ENCODE measurements around the gene PCOLCE2.

Gene PCOLCE2, protein sequence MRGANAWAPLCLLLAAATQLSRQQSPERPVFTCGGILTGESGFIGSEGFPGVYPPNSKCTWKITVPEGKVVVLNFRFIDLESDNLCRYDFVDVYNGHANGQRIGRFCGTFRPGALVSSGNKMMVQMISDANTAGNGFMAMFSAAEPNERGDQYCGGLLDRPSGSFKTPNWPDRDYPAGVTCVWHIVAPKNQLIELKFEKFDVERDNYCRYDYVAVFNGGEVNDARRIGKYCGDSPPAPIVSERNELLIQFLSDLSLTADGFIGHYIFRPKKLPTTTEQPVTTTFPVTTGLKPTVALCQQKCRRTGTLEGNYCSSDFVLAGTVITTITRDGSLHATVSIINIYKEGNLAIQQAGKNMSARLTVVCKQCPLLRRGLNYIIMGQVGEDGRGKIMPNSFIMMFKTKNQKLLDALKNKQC

DNA sequence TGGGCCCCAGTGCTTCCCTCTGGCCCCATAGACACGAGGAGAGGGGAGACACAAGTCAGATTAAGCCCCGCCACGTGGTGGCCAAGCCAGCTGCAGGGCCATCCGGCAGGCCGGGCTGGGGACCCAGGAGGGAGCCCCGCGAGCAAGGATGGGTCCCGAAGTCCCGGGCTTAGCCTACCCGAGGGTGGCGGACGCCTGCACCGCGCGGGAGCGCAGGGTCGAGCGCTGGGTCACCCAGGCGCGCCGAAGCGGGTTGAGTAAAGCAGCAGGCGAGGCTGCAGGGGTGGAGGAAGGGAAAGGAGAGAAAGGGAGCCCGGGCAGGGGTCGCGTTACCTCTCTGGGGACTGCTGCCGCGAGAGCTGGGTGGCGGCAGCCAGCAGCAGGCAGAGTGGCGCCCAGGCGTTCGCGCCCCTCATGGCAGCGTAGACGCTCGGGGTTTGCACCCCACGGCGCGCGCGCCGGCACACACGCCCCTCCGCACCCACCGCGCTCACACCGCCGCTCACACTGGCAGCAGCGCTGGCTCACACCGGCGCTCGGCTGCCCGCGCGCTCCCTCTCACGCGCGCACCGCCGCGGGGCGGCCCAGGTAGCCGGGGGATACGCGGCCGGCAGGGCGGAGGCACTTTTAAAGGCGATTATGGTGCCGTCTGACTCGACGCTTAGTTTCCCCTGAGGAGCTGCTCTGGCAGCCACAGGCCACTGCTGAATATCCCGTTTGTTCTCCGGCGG lies at the start of gene PCOLCE2:
Gene PCOLCE2, minus strand, starts transcription at position 603 of the 731 bp plus-strand sequence. Its CDS starts 187 bp downstream, at position 416.
- DNase-seq: no peak

DNA sequence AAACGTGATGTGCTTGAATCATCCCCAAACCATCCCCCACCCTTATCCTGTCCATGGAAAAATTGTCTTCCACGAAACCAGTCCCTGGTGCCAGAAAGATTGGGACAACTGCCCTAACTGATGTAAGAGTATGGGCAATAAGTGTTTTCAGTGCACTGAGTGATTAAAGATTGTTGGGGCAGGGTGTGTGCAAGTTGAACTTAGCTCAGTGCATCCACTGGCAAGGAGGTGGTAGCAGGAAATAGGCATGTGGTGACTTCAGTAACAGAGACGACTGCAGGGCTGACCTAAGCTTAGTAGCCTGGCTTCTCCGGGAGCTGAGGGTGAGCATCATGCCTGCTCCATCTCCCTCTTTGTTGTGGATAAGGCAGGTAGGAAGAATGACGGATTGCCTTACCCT lies 47.1 kb upstream of the PCOLCE2 start:
- no peak for DNase-seq

DNA sequence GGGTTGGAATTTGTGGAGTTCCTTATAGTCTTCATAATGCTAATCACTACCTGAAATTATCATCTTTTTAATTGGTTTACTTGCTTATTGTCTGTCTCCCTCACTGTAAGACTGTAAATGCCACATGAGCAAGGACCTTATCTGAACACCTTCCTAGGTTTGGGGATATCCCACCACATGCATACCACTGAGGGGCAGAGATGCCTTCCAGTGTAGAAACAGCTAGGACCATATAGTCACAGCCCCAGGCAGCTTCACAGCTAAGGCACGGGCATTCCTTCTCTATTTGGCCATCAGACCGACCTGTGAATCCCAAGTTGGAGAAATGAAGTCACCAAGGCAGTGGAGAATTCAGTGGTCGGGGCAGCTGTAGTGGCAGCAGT lies 46.0 kb upstream of the PCOLCE2 start:
- DNase-seq: no peak

DNA sequence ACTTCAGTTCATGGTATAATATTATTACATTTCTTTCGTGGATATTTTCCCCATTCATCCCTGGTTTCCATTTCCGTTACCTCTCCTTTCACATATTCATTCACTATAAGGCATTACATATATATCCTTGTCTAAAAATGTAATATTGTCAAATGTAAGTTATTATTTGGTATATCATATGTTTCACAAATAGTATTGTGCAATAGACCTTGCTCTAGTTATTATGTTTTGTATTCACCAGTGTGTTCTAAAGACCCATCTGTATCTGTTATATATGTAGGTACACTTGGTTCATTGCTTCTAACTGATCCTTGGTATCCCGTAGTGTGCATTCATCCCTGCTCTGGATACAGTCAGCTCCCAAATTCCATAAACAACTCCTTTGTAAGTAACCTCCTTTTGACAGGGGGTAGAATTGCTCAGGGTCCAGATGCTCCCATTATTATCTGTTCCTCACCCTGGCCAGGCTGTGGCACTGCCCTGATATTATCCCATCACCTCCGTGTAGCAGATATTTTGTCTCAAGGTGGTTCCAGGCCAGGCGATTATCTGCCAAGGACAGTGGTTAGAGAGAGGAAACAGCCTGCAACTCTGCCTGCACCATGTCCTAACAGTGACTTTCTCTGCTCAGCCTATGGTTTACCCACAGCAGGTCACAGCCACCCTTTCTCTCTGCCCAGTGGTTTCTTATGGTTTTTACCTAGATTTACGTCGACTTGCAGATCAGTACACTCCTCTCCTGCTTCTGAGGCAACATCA lies 45.4 kb upstream of the PCOLCE2 start:
- no peak for DNase-seq

DNA sequence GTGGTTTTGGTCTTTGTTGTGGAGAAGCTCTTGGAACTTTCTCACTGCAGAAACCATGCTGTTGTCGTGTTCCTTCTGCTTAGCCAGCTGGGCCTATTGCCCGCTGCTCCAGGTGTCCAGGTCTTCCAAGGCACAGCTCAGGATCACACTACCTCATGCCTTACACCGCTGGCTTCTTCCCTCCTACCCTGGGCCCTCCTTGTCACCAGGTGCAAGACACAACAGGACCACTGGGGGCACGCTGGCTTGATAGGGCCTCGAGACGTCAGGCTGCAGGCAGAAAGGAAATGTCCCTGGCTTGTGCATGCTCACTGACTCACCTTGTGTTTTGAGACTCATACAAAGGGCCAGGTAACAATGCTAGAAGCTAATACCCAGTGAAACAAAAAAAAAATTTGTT lies 42.3 kb upstream of the PCOLCE2 start:
- DNase-seq: no peak

DNA sequence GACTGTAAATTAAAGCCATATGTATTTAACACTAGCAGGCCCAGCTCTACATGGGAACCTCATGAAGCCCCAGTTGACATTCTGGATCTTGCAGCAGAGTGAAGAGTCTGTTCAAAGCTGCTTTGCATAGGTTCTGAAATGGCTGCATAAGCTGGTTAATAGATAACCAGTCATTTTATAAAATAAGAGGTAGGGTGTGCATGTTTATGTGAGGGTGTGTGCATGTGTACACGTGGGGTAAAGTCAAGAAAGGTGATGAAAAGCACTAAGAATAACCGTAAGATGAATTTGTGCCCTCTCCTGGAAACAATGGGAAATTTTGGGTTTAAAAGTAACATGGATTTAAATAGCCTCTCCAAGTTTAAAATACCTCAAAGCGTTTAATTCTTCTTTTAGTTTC lies 41.6 kb upstream of the PCOLCE2 start:
- DNase-seq: no peak

DNA sequence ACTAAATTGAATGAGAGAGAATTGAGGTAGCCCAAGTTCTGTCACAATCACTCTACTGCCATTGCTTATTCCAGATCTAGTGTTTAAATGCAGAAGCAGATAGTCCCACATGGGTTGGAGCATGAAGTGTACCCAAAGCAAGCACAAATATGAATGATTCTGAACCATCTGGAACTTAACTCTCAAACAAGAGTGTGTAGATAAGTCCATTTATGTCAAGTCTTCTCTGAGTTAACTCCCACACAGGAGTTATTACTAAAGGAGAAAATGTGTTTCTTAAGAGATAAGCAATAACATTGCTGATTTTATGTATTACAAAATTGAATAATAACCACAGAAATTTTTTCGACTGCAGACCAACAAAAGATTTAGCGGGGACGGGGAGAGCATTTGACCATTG lies 41.0 kb upstream of the PCOLCE2 start:
- DNase-seq: no peak

DNA sequence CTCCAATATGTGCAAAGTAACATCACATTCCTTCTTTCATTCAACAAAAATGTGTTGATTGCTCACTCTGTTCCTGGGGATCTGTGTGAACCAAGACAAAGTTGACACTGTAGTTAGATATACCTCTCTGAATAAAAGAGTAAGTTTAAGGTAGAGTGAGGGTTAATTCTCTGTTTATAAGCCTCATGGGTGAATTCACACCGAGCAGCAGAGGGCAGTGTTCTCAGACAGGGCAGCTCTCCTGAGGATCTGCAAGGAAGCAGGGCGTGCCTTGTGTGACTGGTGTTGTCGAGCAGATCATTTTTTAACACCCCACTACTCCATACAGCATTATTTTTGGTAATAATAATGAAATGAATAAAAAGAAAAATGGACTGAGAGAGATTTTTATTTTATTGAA lies 40.2 kb upstream of the PCOLCE2 start:
- DNase-seq: no peak

DNA sequence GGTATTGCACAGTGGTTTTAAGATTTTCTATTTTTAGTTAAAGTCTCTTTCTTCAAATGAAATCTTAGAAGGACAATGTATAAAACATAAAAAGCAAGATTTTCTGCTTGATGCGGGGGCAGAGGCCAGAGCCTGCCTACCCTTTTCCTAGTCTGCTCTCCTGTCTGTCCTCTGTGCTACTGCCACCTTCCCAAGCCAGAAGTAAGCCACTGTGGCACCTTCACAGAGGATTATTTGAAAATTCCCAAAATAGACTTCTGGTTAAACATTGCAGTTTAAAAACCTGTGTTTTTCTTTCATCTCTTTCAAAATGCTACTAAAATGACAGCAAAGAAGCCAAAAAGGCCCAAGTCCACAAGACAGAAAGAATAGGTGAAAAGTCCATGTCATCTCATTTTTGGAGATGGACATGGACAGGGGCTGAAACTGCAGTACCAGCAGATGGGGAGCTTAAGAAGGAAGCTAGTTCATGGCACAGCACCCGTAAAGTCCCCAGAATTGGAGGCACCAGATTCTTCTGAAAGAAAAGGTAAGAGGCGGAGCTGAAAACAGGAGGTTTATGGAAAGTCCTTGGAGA lies 37.6 kb upstream of the PCOLCE2 start:
- DNase-seq: no peak

DNA sequence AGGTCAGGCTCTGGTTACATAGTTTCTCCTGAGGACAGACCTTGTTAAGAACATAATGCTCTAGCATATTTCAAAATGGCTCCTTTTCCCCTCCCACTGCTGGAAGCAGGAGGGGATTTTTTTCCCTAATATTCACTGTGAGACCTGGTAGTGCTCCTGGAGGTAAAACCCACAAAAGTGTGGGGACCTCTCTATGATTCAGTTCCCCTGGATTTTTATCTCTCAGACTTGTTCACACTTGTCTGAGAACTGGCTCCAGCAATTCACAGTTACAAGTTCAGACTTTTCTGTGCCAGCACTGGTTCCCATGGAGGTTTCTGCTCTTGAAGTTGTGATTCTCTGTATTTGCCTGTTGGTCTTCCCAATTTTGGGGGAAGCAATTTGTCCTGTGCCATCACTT lies 36.3 kb upstream of the PCOLCE2 start:
- DNase-seq: no peak

DNA sequence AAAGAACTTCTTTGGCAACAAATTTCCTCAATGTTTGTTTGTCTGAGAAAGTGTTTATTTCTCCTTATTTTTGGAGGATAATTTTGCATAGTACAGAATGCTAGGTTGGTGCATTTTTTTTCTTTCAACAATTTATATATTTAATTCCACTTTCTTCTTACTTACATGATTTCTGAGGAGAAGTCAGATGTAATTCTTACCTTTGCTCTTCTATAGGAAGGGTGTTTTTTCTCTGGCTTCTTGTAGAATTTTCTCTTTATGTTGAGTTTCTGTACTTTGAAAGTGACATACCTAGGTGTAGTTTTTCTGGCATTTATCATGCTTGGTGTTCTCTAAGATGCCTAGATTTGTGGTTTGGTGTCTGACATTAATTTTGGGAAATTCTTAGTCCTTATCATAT lies 34.8 kb upstream of the PCOLCE2 start:
- no peak for DNase-seq

DNA sequence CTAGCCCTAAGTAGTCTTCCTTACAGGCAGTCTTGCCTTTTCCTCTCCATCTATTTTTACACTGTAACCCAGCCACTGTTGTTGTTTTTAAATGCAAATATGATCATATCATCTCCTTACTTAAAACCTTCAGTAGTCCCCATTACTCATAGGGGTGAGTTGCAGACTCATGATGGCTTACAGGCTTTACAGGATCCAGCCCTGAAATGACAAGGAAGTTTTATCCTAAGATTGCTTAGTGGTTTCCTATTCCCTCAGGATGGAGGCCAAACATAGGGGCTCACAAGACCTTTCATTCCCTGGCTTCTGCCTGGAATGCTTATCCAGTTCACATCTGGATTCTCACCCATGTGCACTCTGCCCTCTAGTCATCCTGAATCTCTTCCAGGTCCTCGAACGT lies 27.7 kb upstream of the PCOLCE2 start:
- DNase-seq: no peak

DNA sequence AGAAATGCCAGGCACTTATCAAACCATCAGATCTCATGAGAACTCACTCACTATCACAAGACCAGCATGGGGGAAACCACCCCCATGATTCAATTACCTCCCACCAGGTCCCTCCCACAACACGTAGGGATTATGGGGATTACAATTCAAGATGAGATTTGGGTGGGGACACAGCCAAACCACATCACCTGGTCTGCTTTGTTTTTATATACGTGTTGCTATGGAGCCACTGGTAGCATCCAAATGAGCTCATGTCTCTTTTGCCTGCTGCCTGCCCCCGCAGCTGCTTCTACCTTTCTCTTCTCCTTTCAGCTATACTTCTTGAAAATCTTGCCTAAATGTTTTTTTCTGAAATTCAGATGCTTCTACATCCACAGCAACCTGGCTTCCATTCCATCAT lies 26.8 kb upstream of the PCOLCE2 start:
- no peak for DNase-seq

DNA sequence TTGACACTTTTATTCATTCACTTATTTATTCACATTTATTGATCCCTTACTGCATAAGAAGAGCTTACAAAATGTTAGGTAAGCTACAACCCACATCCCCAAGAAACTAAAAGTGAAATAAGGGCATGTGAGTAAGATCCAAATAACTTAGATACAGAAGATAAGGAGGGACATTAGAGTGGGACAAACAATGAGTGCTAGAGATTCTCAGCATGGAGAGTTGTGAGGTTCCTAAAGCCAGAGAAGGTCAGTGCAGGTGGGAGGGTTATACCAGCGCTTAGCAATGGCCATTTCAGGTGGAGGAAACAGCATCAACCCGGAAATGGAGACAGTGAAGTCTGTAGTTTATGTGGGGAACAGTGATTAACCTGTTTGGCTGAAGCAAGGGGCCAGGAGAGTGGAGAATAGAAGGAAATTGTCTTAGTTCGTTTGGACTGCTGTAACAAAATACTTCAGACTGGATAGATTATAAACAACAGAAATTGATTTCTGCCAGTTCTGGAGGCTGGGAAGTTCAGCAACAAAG lies 25.5 kb upstream of the PCOLCE2 start:
- DNase-seq: no peak

DNA sequence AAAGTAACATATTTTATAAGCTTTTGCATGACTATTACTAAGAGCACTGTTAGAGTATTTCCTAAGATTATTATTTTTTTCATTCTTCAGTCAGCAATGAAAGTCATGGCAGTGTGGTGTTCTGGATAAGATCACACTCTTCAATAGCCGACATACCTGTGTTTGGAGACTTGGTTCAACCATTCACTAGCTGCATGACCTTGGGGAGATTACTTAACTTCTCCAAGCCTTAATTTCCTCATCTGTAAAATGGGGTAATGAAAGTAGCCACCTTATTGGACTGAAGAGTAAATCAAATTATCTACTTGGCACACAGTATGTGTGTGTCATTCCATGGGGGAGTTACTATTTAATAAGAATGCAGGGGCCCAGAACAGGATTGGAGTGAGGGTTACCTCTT lies 24.5 kb upstream of the PCOLCE2 start:
- DNase-seq: no peak

DNA sequence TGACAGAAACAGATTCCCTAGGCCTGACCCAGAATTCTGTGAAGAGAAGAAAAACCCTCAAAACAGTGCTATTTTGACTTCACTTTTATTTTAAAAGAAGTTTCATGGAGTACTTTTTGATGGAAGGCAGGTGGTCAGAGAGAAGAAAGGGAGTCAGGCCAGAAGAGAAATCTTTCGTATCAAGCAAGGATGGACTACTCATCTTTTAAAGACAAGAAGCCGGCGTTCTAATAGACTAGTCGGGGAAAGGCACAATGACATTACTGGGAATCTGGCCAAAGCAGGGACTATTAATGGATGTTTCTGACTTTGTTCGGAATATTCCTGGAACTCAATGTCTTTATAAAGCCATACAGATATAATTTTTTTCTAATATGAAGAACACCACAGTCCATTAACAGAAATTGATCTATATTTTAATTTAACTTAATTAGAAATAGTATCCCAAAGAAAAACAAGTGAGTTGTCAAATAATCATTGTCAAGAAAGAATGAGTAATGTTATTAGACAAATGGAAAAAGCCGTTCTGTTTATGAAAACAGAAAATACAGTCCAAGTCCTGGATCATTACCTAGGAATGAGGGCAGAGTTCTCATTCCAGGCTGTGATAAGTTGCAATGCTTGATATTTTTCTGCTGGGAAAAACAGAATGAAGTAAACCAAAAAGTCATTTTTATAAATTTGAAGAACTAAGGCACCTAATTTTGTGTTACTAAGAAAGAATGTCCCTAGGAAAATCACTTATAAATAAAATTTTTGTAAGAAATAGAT lies 23.7 kb upstream of the PCOLCE2 start:
- no peak for DNase-seq

DNA sequence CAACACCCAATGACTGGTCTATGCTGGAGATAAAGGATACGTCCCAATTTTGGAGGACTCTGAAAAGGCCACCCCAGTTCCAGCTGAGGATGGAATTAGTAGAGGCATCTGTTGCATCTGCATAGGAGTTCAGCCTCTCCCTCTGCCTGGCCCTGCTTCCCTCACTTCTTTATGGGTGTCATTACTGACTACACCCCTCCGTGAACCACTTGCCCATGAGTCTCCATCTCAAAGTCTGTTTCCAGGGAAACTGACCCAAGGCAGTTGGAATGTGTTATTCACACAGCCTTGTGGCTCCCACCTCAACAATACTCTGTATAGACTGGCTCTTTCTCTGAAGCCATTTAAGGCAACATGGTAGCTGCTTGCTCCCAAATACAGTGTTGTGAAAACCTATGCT lies 21.4 kb upstream of the PCOLCE2 start:
- DNase-seq: no peak

DNA sequence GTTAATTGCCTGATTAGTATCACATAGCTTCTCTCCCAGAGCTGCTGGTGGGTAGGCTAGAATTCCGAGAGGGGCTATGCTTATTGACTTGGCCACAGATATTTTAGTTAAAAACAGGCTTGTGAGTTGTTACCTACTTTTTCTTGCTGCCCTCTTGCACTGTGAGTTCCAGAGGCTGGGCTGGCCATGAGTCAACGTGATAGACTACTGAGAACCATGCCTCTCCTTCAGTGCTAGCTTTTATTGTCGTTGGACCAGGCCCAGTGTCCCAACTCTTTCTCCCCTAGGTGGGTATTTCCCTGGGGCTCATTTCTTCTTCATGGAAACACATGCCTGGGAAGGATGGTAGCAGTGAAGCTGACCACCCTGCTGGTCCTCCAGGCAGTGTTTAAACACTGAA lies 20.4 kb upstream of the PCOLCE2 start:
- DNase-seq: no peak

DNA sequence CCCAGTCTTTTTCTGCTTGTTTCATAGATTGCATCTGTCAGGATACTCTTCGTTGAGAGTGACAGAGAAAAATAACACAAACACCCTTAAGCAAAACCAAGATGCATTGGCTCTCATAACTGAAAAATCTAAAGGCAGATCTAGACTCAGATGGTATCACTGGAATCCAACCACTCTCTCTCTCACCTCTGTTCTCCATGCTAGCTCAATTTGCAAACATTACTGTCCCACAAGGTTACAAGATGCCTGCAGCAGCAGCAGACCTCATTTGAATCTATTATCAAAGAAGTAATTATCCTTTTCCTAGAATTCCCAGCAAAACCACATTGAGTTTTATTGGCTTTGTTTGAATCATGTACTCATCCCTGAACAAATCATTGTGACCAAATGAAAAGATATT lies 19.1 kb upstream of the PCOLCE2 start:
- DNase-seq: no peak

DNA sequence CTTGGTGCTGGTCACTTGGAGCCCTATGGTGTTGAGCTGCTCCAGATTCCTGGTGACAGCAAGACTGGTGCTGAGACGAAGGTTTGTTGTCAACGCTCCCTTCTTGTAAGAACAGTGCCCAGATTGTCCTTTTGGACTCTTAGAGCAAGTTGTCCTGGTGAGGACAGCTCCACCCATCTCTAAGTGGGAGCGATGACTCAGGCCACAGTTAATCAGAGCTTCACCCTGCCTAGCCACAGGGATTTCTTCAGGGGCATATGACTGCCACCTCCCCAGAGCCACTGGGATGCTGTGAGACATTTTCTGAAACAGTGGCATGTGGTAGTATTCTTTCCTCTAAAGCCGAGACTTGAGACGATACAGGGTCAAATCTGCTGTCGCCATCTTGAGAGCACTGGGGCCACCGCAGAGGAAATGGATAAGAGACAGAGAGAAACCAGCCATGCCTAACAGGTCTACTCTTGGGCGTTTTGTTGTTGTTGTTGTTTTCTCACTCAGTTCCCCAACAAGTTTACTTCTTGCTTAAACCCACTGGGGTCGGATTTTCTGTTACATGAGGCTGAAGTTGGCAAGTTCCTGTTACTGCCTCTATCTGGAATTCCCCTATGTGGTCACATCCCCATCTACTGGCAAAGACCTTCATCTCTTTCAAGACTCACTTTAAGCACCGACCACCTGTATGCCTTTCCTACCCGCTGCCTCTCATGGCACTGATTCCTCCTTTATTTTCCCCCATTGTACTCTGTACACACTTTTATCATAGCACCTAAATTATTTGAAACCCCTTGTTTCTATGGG lies 16.0 kb upstream of the PCOLCE2 start:
- no peak for DNase-seq

DNA sequence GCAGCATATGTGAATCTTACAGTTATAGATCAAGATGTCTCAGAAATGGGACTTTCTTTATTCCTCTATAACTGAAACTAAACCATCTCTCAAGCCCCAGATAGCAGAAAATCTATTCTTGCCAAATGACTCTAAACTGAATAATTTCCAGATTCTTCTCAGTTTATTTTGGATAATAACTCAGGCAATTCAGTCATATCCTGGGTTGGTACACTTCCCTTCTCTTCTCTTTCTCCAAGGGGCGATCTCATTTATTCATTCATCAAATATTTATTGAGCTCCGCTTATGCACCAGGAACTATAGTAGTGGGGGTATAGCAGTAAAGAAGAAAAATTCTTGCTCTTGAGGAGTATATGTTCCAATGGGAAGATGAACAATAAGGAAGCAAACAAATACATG lies 13.5 kb upstream of the PCOLCE2 start:
- no peak for DNase-seq

Measured in GOT3 (cell line).